DND-41 (cell line): ENCODE measurements around the gene APOBEC3C.

Experiments
- ATAC-seq: fragments of 200-7000 bp; cut with Tn5 transposase; 3 replicates; pipeline ENCODE4 v1.9.1; 2021; ENCODE audit warnings: low read depth; ENCODE audit not compliant: insufficient read depth
- DNase-seq: peaks from one replicate; pipeline ENCODE4 v3.0.0-alpha.2; 2020
- H2AFZ ChIP-seq: 2 replicates; pipeline ENCODE4 v1.6.0; 2012; ENCODE audit warnings: low read depth, low read length
- H3K27ac ChIP-seq: 2 replicates; pipeline ENCODE4 v1.5.1; 2012; ENCODE audit warnings: low read length, inconsistent platforms
- H3K27me3 ChIP-seq: fragments of 200-600 bp; sonication (generic); 2 replicates; pipeline ENCODE4 v1.6.0; 2012; ENCODE audit warnings: low read length, mild to moderate bottlenecking, inconsistent platforms; ENCODE audit not compliant: insufficient read depth, poor library complexity
- H3K36me3 ChIP-seq: 2 replicates; pipeline ENCODE4 v1.5.1; 2012; ENCODE audit warnings: low read length, inconsistent platforms; ENCODE audit not compliant: insufficient read depth
- H3K4me1 ChIP-seq: 2 replicates; pipeline ENCODE4 v1.5.1; 2012; ENCODE audit warnings: mild to moderate bottlenecking, low read length; ENCODE audit not compliant: insufficient read depth
- H3K4me2 ChIP-seq: 2 replicates; pipeline ENCODE4 v1.6.0; 2012; ENCODE audit warnings: mild to moderate bottlenecking, moderate library complexity, low read length, inconsistent platforms; ENCODE audit not compliant: insufficient read depth
- H3K4me3 ChIP-seq, 2 experiments: fragments of 200-600 bp in 1 of 2; shearing (Covaris generic) in 1 of 2; 2 replicates each; pipeline ENCODE4 v1.5.1; 2012 to 2016; ENCODE audit warnings: inconsistent platforms in 2 of 2, low read length in 2 of 2, mild to moderate bottlenecking in 2 of 2, low read depth in 1 of 2, moderate library complexity in 1 of 2
- H3K79me2 ChIP-seq: 2 replicates; pipeline ENCODE4 v1.6.0; 2012; ENCODE audit warnings: low read length, inconsistent platforms; ENCODE audit not compliant: insufficient read depth
- H3K9ac ChIP-seq: 2 replicates; pipeline ENCODE4 v1.6.0; 2012; ENCODE audit warnings: low read depth, mild to moderate bottlenecking, inconsistent platforms, low read length, moderate library complexity
- H3K9me3 ChIP-seq: 2 replicates; pipeline ENCODE4 v1.5.1; 2012; ENCODE audit warnings: low read length, moderate library complexity, mild to moderate bottlenecking, inconsistent platforms; ENCODE audit not compliant: insufficient read depth, severe bottlenecking
- H4K20me1 ChIP-seq: 2 replicates; pipeline ENCODE4 v1.6.0; 2012; ENCODE audit warnings: low read length; ENCODE audit not compliant: insufficient read depth
- EZH2 ChIP-seq: IDR thresholded peaks from 3 replicates; pipeline ENCODE4 v1.6.1; 2012; ENCODE audit warnings: borderline replicate concordance, low read depth, mild to moderate bottlenecking, moderate library complexity, low read length, inconsistent platforms; ENCODE audit not compliant: severe bottlenecking
- TF ChIP-seq, protein P1 (sequence below): IDR thresholded peaks from 2 replicates; pipeline ENCODE4 v1.5.1; 2012; ENCODE audit warnings: borderline replicate concordance, low read length, moderate library complexity, mild to moderate bottlenecking; ENCODE audit not compliant: poor library complexity, severe bottlenecking; ENCODE audit errors: extremely low read depth

APOBEC3C gene

GRCh38 chr22:39068033-39068785 lies 54.2 kb downstream of the APOBEC3C start:
- H3K4me1 ChIP-seq, result peaks cover 6% of the 10 kb centered on the region; the same call in 1 of the 2 replicates
- no peaks in the 10 kb centered on the region for H4K20me1 ChIP-seq
- no peak overlapping the region for H3K27ac ChIP-seq
- no peak overlapping the region for H3K9ac ChIP-seq
- H3K79me2 ChIP-seq, result no peaks in the 10 kb centered on the region
- no peak overlapping the region for H3K4me3 ChIP-seq
- DNase-seq, result no peak
- TF ChIP-seq, protein P1, sequence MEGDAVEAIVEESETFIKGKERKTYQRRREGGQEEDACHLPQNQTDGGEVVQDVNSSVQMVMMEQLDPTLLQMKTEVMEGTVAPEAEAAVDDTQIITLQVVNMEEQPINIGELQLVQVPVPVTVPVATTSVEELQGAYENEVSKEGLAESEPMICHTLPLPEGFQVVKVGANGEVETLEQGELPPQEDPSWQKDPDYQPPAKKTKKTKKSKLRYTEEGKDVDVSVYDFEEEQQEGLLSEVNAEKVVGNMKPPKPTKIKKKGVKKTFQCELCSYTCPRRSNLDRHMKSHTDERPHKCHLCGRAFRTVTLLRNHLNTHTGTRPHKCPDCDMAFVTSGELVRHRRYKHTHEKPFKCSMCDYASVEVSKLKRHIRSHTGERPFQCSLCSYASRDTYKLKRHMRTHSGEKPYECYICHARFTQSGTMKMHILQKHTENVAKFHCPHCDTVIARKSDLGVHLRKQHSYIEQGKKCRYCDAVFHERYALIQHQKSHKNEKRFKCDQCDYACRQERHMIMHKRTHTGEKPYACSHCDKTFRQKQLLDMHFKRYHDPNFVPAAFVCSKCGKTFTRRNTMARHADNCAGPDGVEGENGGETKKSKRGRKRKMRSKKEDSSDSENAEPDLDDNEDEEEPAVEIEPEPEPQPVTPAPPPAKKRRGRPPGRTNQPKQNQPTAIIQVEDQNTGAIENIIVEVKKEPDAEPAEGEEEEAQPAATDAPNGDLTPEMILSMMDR, result no peak
- TF ChIP-seq EZH2, result no peak
- no peaks in the 10 kb centered on the region for H3K27me3 ChIP-seq
- no peaks in the 10 kb centered on the region for H3K36me3 ChIP-seq
- no peak overlapping the region for H2AFZ ChIP-seq
- no peak overlapping the region for H3K4me2 ChIP-seq
- no peaks in the 10 kb centered on the region for H3K9me3 ChIP-seq
- ATAC-seq, result no peak
